ENCODE data around the gene RNU7-1.

DNA sequence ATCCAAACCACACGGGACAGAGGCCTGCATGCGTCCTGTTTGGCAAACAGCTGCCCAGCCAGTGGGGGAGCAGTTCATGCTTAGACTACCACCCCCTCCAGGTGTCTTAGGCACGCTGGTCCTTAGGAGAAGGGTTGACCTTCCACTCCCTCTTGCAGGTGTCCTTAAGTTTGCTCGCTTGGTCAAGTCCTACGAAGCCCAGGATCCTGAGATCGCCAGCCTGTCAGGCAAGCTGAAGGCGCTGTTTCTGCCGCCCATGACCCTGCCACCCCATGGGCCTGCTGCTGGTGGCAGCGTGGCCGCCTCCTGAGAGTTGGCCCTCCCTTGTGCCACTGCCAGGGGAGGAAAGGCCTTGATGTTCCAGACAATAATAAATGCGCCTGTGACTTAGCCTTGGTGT lies 2.0 kb downstream of the RNU7-1 start:
- TF ChIP-seq, protein P1, sequence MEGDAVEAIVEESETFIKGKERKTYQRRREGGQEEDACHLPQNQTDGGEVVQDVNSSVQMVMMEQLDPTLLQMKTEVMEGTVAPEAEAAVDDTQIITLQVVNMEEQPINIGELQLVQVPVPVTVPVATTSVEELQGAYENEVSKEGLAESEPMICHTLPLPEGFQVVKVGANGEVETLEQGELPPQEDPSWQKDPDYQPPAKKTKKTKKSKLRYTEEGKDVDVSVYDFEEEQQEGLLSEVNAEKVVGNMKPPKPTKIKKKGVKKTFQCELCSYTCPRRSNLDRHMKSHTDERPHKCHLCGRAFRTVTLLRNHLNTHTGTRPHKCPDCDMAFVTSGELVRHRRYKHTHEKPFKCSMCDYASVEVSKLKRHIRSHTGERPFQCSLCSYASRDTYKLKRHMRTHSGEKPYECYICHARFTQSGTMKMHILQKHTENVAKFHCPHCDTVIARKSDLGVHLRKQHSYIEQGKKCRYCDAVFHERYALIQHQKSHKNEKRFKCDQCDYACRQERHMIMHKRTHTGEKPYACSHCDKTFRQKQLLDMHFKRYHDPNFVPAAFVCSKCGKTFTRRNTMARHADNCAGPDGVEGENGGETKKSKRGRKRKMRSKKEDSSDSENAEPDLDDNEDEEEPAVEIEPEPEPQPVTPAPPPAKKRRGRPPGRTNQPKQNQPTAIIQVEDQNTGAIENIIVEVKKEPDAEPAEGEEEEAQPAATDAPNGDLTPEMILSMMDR (IDR thresholded peaks at IDR 0.05) = no peak
- no peak for TF ChIP-seq POLR2AphosphoS5 (IDR thresholded peaks at IDR 0.05)
- TF ChIP-seq POLR2A (IDR thresholded peaks at IDR 0.05) = no peak
- no peak for TF ChIP-seq EP300 (IDR thresholded peaks at IDR 0.05; ENCODE audit: low read depth)

Data from transverse colon (tissue), 4 donors.